Endothelial cell of coronary artery (primary cell): ENCODE results near the gene TBX2. TPM values are rescaled to one million over a fixed set of nuclear protein-coding genes. Genes with fewer than 3 reads are reported as not detected.

Experiments
- total RNA-seq: library from RNA; depleted of rRNA; stranded (reverse); fragments of >200 nt; gene quantifications from 2 replicates; pipeline ENCODE4 v1.2.3, GENCODE V29; 2014

TBX2 gene
- under 0.01 and 1.0 TPM in 2 replicates for total RNA-seq

GRCh38 chr17:61399131-61400065 is at the start of gene TBX2:
Gene TBX2, plus strand, starts transcription at chr17:61399843. Its CDS starts 334 bp downstream, at chr17:61400177.

GRCh38 chr17:61452301-61453290 is 53.0 kb downstream of the TBX2 start, which contains the start of gene TBX4:
Gene TBX4, plus strand, starts transcription at chr17:61452422. Its CDS starts 4,069 bp downstream, at chr17:61456491.

Other genes with a start within 250 kb of the TBX2 start
- gene TBX4, start 52.6 kb downstream of the TBX2 start, total RNA-seq = not detected in 2 replicates
- not detected in 2 replicates for gene NACA2, start 191.4 kb downstream of the TBX2 start, total RNA-seq